Liver (tissue), 3 donors: ENCODE data around the gene LIMS1.

ENCODE experiments used
- FOXA2 ChIP-seq: IDR thresholded peaks from 2 replicates; pipeline ENCODE4 v1.6.1; 2016; ENCODE audit warnings: antibody characterized with exemption
- GABPA ChIP-seq, 2 donors: IDR thresholded peaks in 1 of 2; conservative IDR thresholded peaks in 1 of 2; 2 replicates each; pipeline ENCODE4 v1.6.1; 2016; ENCODE audit warnings: antibody characterized with exemption in 2 of 2, mild to moderate bottlenecking in 1 of 2, moderate library complexity in 1 of 2
- HNF4A ChIP-seq, 2 donors: conservative IDR thresholded peaks; 2 replicates each; pipeline ENCODE4 v1.6.1; 2016; ENCODE audit warnings: antibody characterized with exemption in 2 of 2, mild to moderate bottlenecking in 2 of 2
- JUND ChIP-seq, 2 donors: IDR thresholded peaks; 2 replicates each; pipeline ENCODE4 v1.6.1; 2016; ENCODE audit warnings: antibody characterized with exemption in 2 of 2
- NR2F2 ChIP-seq: IDR thresholded peaks from 2 replicates; pipeline ENCODE4 v1.6.1; 2016; ENCODE audit warnings: antibody characterized with exemption
- RAD21 ChIP-seq, 2 donors: IDR thresholded peaks; 2 replicates each; pipeline ENCODE4 v1.6.1; 2016; ENCODE audit warnings: antibody characterized with exemption in 2 of 2, mild to moderate bottlenecking in 2 of 2
- RXRA ChIP-seq, 2 donors: IDR thresholded peaks; 2 replicates each; pipeline ENCODE4 v1.6.1; 2017 to 2018; ENCODE audit warnings: antibody characterized with exemption in 2 of 2, mild to moderate bottlenecking in 1 of 2
- TAF1 ChIP-seq: conservative IDR thresholded peaks from 2 replicates; pipeline ENCODE4 v1.6.1; 2016; ENCODE audit warnings: antibody characterized with exemption, mild to moderate bottlenecking
- YY1 ChIP-seq: IDR thresholded peaks from 2 replicates; pipeline ENCODE4 v1.6.1; 2016; ENCODE audit warnings: antibody characterized with exemption, mild to moderate bottlenecking
- TF ChIP-seq, protein P1 (sequence below): fragments of 150-350 bp; IDR thresholded peaks from 2 replicates; pipeline ENCODE4 v1.5.1; 2017; ENCODE audit warnings: improper control_type of control experiment, low read depth, low read length; ENCODE audit not compliant: missing input control
- TF ChIP-seq, protein P2 (sequence below): IDR thresholded peaks from 2 replicates; pipeline ENCODE4 v1.6.1; 2016; ENCODE audit warnings: antibody characterized with exemption
- TF ChIP-seq, protein P3 (sequence below): IDR thresholded peaks from 2 replicates; pipeline ENCODE4 v1.6.1; 2016; ENCODE audit warnings: antibody characterized with exemption
- TF ChIP-seq, protein P4 (sequence below): IDR thresholded peaks from 2 replicates; pipeline ENCODE4 v1.6.1; 2016; ENCODE audit warnings: antibody characterized with exemption, mild to moderate bottlenecking
- donor health status: healthy.
- donor health status: healthy.

DNA sequence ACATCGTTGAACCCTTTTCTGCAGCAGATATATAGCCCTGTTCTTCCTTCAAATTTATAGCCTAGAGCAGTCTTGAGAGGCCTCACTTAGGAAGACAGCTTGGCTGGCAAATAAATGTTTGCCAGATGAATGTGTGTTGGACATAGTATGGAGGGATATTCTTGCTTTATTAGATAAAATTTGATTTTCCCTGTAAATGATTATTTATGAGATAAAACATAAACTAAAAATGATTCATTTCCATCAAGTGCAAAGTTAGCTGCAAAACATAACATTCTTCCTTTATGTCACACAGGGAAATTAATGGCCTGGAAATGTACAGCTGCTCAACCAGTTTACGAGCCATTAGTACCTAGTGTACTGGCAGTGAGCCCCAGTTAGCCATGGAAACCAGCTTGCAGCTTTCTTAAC lies 82.5 kb downstream of the LIMS1 start:
- TF ChIP-seq TAF1: no peak
- TF ChIP-seq, protein P1, sequence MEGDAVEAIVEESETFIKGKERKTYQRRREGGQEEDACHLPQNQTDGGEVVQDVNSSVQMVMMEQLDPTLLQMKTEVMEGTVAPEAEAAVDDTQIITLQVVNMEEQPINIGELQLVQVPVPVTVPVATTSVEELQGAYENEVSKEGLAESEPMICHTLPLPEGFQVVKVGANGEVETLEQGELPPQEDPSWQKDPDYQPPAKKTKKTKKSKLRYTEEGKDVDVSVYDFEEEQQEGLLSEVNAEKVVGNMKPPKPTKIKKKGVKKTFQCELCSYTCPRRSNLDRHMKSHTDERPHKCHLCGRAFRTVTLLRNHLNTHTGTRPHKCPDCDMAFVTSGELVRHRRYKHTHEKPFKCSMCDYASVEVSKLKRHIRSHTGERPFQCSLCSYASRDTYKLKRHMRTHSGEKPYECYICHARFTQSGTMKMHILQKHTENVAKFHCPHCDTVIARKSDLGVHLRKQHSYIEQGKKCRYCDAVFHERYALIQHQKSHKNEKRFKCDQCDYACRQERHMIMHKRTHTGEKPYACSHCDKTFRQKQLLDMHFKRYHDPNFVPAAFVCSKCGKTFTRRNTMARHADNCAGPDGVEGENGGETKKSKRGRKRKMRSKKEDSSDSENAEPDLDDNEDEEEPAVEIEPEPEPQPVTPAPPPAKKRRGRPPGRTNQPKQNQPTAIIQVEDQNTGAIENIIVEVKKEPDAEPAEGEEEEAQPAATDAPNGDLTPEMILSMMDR: no peak
- no peak for TF ChIP-seq HNF4A (conservative IDR thresholded peaks at IDR 0.05)
- TF ChIP-seq, protein P2, sequence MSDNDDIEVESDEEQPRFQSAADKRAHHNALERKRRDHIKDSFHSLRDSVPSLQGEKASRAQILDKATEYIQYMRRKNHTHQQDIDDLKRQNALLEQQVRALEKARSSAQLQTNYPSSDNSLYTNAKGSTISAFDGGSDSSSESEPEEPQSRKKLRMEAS: no peak
- no peak for TF ChIP-seq YY1
- TF ChIP-seq, protein P3, sequence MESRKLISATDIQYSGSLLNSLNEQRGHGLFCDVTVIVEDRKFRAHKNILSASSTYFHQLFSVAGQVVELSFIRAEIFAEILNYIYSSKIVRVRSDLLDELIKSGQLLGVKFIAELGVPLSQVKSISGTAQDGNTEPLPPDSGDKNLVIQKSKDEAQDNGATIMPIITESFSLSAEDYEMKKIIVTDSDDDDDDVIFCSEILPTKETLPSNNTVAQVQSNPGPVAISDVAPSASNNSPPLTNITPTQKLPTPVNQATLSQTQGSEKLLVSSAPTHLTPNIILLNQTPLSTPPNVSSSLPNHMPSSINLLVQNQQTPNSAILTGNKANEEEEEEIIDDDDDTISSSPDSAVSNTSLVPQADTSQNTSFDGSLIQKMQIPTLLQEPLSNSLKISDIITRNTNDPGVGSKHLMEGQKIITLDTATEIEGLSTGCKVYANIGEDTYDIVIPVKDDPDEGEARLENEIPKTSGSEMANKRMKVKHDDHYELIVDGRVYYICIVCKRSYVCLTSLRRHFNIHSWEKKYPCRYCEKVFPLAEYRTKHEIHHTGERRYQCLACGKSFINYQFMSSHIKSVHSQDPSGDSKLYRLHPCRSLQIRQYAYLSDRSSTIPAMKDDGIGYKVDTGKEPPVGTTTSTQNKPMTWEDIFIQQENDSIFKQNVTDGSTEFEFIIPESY: no peak
- TF ChIP-seq, protein P4, sequence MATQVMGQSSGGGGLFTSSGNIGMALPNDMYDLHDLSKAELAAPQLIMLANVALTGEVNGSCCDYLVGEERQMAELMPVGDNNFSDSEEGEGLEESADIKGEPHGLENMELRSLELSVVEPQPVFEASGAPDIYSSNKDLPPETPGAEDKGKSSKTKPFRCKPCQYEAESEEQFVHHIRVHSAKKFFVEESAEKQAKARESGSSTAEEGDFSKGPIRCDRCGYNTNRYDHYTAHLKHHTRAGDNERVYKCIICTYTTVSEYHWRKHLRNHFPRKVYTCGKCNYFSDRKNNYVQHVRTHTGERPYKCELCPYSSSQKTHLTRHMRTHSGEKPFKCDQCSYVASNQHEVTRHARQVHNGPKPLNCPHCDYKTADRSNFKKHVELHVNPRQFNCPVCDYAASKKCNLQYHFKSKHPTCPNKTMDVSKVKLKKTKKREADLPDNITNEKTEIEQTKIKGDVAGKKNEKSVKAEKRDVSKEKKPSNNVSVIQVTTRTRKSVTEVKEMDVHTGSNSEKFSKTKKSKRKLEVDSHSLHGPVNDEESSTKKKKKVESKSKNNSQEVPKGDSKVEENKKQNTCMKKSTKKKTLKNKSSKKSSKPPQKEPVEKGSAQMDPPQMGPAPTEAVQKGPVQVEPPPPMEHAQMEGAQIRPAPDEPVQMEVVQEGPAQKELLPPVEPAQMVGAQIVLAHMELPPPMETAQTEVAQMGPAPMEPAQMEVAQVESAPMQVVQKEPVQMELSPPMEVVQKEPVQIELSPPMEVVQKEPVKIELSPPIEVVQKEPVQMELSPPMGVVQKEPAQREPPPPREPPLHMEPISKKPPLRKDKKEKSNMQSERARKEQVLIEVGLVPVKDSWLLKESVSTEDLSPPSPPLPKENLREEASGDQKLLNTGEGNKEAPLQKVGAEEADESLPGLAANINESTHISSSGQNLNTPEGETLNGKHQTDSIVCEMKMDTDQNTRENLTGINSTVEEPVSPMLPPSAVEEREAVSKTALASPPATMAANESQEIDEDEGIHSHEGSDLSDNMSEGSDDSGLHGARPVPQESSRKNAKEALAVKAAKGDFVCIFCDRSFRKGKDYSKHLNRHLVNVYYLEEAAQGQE: no peak
- TF ChIP-seq RAD21 (IDR thresholded peaks at IDR 0.05): no peak
- no peak for TF ChIP-seq NR2F2
- TF ChIP-seq JUND (IDR thresholded peaks at IDR 0.05): no peak
- TF ChIP-seq FOXA2: no peak
- no peak for TF ChIP-seq RXRA (IDR thresholded peaks at IDR 0.05)
- TF ChIP-seq GABPA (IDR thresholded peaks at IDR 0.05 in 1 of 2, conservative IDR thresholded peaks at IDR 0.05 in 1 of 2): no peak
